Stimulated activated CD4-positive, alpha-beta T cell treated with anti-CD3 and anti-CD28 coated beads, Interleukin-12 subunit alpha, Interleukin-12 subunit beta, amount 100 ng/mL, for 48 hours (primary cell): ENCODE measurements around the gene MAB21L1.

ENCODE experiments used
- DNase-seq, 3 donors: peaks; one replicate each; pipeline ENCODE4 v3.0.0-alpha.2; 2020; ENCODE audit warnings: low read depth in 2 of 3, low spot score in 1 of 3

The MAB21L1 gene

GRCh38 chr13:35475960-35476943 lies at the start of gene MAB21L1:
Gene MAB21L1 (minus strand): TSS chr13:35476689. CDS start chr13:35476138, 551 bp downstream.
- no peak for DNase-seq

- DNase-seq = no peak
These were observed 47.7 kb upstream of the MAB21L1 start for GRCh38 chr13:35524171-35524570.

- no peak for DNase-seq
These were observed 42.0 kb upstream of the MAB21L1 start for GRCh38 chr13:35518337-35518946.

GRCh38 chr13:35514801-35515502 lies 38.5 kb upstream of the MAB21L1 start:
- no peak for DNase-seq

- DNase-seq = no peak
These were observed 37.6 kb upstream of the MAB21L1 start for GRCh38 chr13:35514061-35514477.

GRCh38 chr13:35512271-35512920 lies 35.9 kb upstream of the MAB21L1 start:
- no peak for DNase-seq

- DNase-seq = no peak
These were observed 26.0 kb upstream of the MAB21L1 start for GRCh38 chr13:35502456-35502855.

GRCh38 chr13:35501661-35502235 lies 25.3 kb upstream of the MAB21L1 start:
- no peak for DNase-seq

GRCh38 chr13:35500144-35500543 lies 23.7 kb upstream of the MAB21L1 start:
- no peak for DNase-seq

- DNase-seq = no peak
These were observed 23.2 kb upstream of the MAB21L1 start for GRCh38 chr13:35499676-35500075.

GRCh38 chr13:35499196-35499662 lies 22.7 kb upstream of the MAB21L1 start:
- DNase-seq = no peak

GRCh38 chr13:35498231-35498630 lies 21.7 kb upstream of the MAB21L1 start:
- DNase-seq = no peak

- DNase-seq = no peak
These were observed 20.4 kb upstream of the MAB21L1 start for GRCh38 chr13:35496761-35497386.

- DNase-seq = no peak
These were observed 19.5 kb upstream of the MAB21L1 start for GRCh38 chr13:35496006-35496405.

- no peak for DNase-seq
These were observed 12.6 kb upstream of the MAB21L1 start for GRCh38 chr13:35489050-35489449.

GRCh38 chr13:35485424-35485823 lies 8.9 kb upstream of the MAB21L1 start:
- DNase-seq = no peak

- DNase-seq = no peak
These were observed 7.9 kb upstream of the MAB21L1 start for GRCh38 chr13:35484384-35484783.

- DNase-seq = no peak
These were observed 7.3 kb upstream of the MAB21L1 start for GRCh38 chr13:35483761-35484160.

GRCh38 chr13:35482527-35482926 lies 6.0 kb upstream of the MAB21L1 start:
- DNase-seq = no peak

- DNase-seq = no peak
These were observed 5.3 kb upstream of the MAB21L1 start for GRCh38 chr13:35481777-35482176.
